ENCODE data around the gene REPIN1. TPM values are rescaled to one million over a fixed set of nuclear protein-coding genes. Genes with fewer than 3 reads are reported as not detected.

Gene REPIN1
- total and polyA plus RNA-seq, 9 of the 15 experiments (the other 6 are each of a cell fraction or from before 2014, with no cell fraction given) = 8.1 to 283 (median 94.3) TPM

DNA sequence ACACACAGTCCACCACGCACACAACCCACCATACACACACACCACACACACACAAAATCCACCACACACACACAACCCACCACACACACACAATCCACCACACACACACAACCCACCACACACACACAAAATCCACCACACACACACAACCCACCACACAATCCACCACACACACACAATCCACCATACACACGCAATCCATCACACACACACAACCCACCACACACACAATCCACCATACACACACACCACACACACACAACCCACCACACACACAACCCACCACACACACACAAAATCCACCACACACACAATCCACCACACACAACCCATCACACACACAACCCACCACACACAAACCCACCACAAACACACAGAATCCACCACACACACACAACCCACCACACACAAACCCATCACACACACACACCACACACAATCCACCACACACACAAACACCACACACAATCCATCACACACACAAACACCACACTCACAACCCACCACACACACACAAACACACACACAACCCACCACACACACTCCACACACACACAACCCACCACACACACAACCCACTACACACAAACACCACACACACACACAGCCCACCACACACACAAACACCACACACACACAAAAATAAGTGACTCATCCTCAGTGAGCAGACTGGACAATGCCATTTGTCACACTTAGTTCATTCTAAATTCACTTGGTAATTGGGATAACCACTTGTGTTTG is 8.8 kb upstream of the REPIN1 start (continued):
- TF ChIP-seq ZNF232 (CRISPR knock-in tag; IDR thresholded peaks at IDR 0.05) = 0 out of 2 replicates have a peak, but pooled peaks have one; percentile 34
- no peak for TF ChIP-seq FOXK2 (conservative IDR thresholded peaks at IDR 0.05 in 1 of 2, IDR thresholded peaks at IDR 0.05 in 1 of 2; ENCODE audit: low read depth in 2 of 2)
- peak; percentile 54; the same call in 1 of the 2 replicates for TF ChIP-seq FOXP4 (CRISPR knock-in tag; IDR thresholded peaks at IDR 0.05; ENCODE audit: borderline replicate concordance)
- no peak for TF ChIP-seq ESRRA (IDR thresholded peaks at IDR 0.05; ENCODE audit: borderline replicate concordance, low read depth)
- TF ChIP-seq THRA (IDR thresholded peaks at IDR 0.05) = no peak
- TF ChIP-seq, protein P1, sequence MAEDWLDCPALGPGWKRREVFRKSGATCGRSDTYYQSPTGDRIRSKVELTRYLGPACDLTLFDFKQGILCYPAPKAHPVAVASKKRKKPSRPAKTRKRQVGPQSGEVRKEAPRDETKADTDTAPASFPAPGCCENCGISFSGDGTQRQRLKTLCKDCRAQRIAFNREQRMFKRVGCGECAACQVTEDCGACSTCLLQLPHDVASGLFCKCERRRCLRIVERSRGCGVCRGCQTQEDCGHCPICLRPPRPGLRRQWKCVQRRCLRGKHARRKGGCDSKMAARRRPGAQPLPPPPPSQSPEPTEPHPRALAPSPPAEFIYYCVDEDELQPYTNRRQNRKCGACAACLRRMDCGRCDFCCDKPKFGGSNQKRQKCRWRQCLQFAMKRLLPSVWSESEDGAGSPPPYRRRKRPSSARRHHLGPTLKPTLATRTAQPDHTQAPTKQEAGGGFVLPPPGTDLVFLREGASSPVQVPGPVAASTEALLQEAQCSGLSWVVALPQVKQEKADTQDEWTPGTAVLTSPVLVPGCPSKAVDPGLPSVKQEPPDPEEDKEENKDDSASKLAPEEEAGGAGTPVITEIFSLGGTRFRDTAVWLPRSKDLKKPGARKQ (CRISPR knock-in tag; IDR thresholded peaks at IDR 0.05) = no peak
- peak; percentile 65 for TF ChIP-seq ARID1B (IDR thresholded peaks at IDR 0.05)
- TF ChIP-seq ZNF398 (CRISPR knock-in tag; IDR thresholded peaks at IDR 0.05) = no peak
- no peak for TF ChIP-seq KLF16 (IDR thresholded peaks at IDR 0.05)
- no peak for TF ChIP-seq ERF (CRISPR knock-in tag; IDR thresholded peaks at IDR 0.05)
- TF ChIP-seq, protein P2, sequence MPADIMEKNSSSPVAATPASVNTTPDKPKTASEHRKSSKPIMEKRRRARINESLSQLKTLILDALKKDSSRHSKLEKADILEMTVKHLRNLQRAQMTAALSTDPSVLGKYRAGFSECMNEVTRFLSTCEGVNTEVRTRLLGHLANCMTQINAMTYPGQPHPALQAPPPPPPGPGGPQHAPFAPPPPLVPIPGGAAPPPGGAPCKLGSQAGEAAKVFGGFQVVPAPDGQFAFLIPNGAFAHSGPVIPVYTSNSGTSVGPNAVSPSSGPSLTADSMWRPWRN (IDR thresholded peaks at IDR 0.05; ENCODE audit: low read depth) = no peak
- no peak; the same call in 1 of the 2 replicates for TF ChIP-seq STAG1 (CRISPR knock-in tag; IDR thresholded peaks at IDR 0.05; ENCODE audit: borderline replicate concordance)
- TF ChIP-seq DPF2 (IDR thresholded peaks at IDR 0.05) = peak; percentile 79
- TF ChIP-seq OTX1 (CRISPR knock-in tag; IDR thresholded peaks at IDR 0.05) = peak; percentile 96
- TF ChIP-seq, protein P3, sequence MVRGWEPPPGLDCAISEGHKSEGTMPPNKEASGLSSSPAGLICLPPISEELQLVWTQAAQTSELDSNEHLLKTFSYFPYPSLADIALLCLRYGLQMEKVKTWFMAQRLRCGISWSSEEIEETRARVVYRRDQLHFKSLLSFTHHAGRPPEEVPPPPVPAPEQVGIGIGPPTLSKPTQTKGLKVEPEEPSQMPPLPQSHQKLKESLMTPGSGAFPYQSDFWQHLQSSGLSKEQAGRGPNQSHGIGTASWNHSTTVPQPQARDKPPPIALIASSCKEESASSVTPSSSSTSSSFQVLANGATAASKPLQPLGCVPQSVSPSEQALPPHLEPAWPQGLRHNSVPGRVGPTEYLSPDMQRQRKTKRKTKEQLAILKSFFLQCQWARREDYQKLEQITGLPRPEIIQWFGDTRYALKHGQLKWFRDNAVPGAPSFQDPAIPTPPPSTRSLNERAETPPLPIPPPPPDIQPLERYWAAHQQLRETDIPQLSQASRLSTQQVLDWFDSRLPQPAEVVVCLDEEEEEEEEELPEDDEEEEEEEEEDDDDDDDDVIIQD (CRISPR knock-in tag; IDR thresholded peaks at IDR 0.05) = no peak
- no peak for TF ChIP-seq NEUROD1 (IDR thresholded peaks at IDR 0.05; ENCODE audit: borderline replicate concordance, low read depth, low read length, partially characterized antibody)
- no peak for TF ChIP-seq NCOA2 (IDR thresholded peaks at IDR 0.05; ENCODE audit: partially characterized antibody in 2 of 2)
- TF ChIP-seq ZNF316 (IDR thresholded peaks at IDR 0.05) = no peak
- TF ChIP-seq E2F3 (CRISPR knock-in tag; IDR thresholded peaks at IDR 0.05) = no peak

All from K562 (cell line).